ENCODE results near the gene ADAMTS5.

Gene ADAMTS5

GRCh38 chr21:26967062-26967913 is at the start of gene ADAMTS5:
TSS of gene ADAMTS5 (minus strand) at chr21:26967088. CDS start at chr21:26966391, 697 bp downstream.
- DNase-seq, result no peak

GRCh38 chr21:27001526-27001925 is 34.6 kb upstream of the ADAMTS5 start:
- DNase-seq, result no peak

DNA sequence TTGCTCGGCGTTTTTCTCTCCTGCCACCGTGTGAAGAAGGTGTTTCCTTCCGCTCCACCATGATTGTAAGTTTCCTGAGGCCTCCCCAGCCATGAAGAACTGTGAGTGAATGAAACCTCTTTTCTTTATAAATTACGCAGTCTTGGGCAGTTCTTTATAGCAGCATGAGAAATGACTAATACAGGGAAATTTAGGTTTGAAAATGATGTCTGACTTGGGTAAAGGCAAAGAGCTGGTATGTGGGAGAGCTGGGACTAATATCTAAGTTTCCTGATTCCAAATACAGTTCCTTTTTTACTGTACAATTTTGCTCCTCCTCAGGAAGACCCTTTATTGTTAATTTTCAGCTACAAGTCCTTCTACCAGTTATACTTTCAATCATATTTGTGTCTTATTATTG is 16.7 kb upstream of the ADAMTS5 start:
- no peak for DNase-seq

DNA sequence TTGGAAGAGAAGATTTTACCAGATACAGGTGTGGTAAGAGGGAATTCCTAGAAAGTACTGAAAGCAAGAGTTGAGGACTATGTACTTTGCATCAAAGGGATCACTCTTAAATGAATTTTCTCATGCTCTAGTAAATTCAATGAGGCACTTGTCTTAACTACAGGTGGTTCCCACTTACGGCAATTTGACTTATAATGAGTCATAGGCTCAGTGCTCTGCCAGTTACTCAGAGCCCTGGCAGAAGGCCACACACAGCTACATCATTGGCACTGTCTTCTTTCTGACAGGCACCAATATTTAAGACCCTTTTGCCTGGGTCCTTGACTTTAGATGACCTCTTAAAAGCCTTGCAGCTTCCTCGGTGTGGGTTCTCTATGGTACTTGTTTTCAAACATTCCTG is 15.9 kb upstream of the ADAMTS5 start:
- DNase-seq, result no peak

DNA sequence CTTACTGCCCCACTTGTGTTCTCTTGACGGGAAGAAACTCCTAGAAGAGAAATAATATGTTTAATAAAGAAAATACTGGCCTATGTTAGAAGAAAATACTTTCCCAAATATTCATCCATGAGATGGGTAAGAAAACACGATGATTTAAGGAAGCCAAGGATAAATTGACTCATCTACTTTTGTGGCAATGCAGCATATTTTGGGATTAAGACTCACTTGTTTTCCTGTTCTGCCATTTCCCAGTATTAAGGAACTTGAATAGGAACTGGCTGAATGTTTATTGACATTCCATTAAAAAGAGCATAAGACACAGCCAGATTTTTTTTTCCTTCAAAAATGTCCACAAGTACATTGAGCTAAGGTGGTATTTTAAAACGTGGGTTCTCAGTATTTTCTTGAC is 10.9 kb upstream of the ADAMTS5 start:
- DNase-seq, result no peak

- DNase-seq, result no peak
Observed at GRCh38 chr21:26973226-26973625, 6.3 kb upstream of the ADAMTS5 start.

GRCh38 chr21:26972192-26972591 is 5.3 kb upstream of the ADAMTS5 start:
- DNase-seq, result no peak

DNA sequence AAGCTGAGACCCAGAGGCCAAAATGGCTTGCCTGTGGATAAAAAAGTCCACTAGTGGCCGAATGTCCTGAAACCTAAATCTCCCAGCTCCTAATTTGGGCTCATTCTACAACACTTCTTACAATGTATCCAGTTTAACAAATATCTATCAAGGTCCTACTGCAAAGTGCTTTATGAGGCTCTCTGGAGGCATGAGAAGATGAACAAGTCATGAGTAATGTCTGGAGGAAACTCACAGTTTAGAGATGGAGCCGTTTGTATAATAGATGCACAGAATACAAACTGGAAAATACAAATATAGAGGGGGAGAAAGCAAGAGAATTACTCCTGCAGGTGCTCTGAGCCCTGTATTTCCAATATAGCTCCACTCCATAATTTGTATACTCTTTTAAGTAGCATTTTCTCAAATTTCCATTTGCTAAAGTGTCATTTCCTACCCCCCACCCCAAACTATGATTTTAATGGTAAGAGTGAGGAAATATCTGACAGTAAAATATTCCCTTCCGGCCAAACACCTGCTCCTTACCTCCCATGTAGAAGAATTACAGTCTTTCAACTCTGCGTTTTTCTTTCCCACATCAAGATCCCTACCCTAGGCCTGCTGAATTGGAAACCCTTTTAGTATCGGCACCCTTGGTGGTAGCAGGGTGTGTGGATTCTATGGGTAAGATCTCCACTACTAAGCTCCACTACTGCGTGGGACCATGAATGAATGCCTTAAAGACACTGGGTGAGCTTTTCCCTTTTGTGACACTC is 3.3 kb upstream of the ADAMTS5 start:
- no peak for DNase-seq

GRCh38 chr21:26966649-26967061 is 233 bp downstream of the ADAMTS5 start:
- DNase-seq, result no peak

DNA sequence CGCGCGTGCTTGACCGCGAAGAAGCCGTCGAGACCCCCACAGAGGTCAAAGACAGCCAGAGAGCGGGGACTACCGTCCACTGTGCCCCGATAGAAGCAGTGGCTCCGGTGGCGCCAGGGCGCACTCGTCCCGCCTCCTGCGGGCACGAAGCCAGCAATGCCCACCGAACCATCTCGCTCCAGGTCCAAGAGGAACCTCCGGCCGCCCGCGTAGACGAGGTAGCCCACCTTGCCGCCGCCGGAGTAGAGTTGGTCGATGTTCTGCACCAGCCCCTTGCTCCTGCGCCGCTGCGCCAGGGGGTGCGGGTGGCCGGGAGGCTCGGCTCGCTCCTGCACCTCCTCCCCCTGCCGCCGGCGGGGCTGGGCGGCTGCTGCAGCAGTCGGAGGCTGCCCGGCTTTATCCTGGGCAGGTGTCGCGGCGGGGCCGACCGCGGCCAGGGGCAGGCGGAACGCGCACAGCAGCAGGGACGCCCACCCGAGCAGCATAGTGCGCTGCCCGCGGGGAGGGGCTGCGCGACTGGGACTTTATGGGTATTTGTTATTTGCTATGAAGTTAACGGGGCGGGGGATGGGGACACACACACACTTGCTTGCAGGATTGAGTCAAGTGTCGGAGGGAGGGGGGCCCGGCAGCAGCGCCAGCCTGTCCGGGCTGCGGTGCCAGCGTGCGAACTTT is 844 bp downstream of the ADAMTS5 start:
- peak; percentile 5 to 27 for DNase-seq

GRCh38 chr21:26965040-26965906 is 1.6 kb downstream of the ADAMTS5 start:
- DNase-seq, result peak; percentile 61 to 64

DNA sequence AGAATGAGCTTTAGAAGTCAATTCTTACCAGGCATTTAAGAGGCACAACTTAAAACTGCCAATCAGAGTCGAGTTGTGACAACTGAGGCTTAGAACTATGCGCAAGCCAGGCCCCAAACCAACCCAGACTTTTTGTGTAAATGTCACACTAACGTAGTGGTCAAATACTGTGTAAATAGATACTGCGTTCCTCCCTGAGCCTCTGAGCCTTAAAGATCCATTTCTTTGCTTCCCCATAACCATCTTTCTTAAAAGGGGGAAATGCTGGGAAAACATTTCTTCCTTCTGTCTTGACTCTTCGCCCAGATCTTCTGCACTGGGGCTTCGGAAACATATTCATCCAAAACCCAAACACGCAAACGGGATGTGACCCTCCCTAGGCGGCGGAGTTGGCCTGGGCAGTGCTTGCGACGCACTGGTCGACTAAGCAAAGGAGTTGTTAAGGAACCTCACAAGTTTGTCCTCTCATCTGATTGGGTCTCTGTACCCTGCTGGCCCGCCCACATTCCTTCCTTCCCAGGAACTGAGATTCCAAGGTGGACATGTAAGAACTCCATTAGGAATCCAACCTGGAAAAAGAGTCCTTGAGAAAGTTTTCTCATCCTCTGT is 2.6 kb downstream of the ADAMTS5 start:
- no peak for DNase-seq

- DNase-seq, result no peak
Observed at GRCh38 chr21:26962621-26963181, 4.2 kb downstream of the ADAMTS5 start.

GRCh38 chr21:26961698-26962097 is 5.2 kb downstream of the ADAMTS5 start:
- peak in 1 of 2 experiments; percentile 0 for DNase-seq

GRCh38 chr21:26958788-26959187 is 8.1 kb downstream of the ADAMTS5 start:
- DNase-seq, result no peak

DNA sequence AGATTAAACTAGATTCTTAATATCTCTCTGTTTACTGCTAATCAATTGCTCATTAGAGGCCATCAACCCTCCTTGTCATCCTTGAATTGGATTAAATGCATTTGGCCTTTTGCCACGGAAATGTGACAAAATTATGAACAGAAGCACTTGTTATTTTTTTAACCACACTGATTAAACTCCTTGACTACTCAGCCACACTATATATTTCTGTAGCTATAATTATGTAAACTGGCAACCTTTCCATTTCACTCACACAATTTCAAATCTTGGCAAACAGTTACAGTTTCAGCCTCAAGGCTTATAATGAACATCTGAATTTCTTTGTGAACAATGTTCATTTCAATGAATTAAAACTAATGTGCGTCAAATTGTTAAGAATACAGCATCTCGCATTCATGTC is 10.1 kb downstream of the ADAMTS5 start:
- DNase-seq, result no peak

DNA sequence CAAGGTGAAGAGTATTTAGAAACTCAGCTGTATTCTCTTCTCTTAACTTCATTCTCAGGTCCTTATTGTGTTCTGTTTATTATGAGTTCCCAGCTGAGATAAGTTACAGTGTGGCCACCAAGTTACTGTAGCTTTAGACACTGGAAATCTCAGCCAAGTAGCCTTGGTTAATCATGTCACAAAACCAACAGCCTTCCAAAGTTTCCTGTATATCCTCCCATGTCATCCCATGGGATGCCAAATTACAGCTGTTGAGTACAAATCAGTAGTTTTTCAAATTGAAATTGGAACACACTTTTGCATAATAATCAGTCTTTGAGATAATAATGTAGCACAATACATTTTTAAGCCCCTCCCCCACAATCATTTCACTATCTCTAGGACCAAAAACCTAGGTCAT is 10.7 kb downstream of the ADAMTS5 start:
- DNase-seq, result no peak

DNA sequence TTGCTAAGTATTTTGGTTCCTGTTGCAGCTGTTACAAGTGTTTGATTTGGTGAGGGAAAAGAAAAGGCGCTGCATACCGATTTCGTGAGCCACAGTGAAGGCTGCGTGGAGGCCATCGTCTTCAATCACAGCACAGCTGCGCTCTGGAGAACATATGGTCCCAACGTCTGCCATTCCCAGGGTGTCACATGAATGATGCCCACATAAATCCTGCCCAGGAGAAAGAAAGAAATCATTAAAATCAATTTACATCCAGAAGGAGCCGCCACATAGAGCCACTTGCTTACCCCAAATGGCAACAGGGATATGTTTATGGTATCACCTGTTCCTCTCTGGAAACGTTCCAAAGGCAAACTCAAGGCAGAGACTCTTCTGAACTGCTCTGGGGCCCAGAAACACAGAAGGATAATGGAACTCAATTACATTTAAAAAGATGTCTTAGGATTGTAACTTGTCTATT is 12.2 kb downstream of the ADAMTS5 start:
- DNase-seq, result no peak

DNA sequence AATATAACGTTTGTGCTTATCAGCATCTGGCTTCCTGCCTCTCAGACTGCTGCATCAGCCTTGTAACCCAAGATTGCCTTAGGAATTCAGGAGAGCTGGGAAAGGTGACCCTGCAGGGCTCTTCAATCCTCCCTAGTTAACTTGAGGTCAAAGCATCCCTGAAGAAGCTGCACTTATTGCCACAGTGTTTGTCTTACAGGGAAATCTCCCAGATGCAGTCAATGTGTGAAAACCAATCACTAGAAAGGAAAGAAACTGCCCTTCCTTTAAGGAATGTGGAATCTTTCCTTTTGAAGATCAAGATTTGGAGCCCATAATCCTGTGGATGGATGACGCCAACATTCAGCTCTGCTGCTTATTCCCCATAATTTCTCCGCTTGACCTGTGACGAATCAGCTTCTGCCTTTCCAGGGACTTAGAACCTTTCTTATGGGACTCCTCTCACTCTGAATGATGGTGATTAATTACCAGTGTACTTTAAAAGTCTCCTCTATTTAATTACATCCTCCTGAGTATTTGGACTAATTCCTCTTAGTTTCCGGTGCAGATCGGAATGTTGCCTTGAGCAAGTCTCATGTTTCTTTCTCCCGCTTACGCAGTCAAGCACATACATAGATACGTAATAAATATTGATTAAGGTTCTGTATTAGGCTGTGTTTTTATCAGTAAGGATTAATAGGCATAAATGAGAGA is 14.4 kb downstream of the ADAMTS5 start:
- no peak for DNase-seq

DNA sequence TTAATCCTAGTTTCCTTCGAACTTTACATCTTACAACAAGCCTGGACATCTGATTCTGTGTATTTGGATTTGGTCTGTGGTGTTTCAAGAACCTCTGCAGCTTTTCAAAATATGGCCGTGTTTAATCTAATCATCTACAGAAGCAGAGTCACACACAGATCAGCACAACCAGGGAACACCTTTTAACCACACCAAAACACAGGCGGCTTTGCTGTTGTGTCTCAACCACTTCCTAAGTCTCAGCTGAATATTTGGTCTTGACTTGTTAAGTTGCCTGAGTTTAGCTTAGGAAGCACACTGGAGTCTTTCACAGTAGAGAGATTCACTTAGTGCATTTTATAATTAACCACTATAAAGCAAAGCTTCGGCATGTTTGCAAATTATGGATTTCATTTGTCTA is 17.1 kb downstream of the ADAMTS5 start:
- DNase-seq, result no peak

- DNase-seq, result no peak
Observed at GRCh38 chr21:26948194-26948593, 18.7 kb downstream of the ADAMTS5 start.

All from NCI-H1930 (cell line).